GM10266 (cell line): Measurements from ENCODE around the gene ACTR1B.

Experiments
- DNase-seq: peaks from one replicate; pipeline ENCODE4 v3.0.0; 2012; ENCODE audit errors: extremely low spot score
- CTCF ChIP-seq: IDR thresholded peaks from 2 replicates; pipeline ENCODE4 v1.5.1; 2012; ENCODE audit warnings: mild to moderate bottlenecking, low read depth; ENCODE audit not compliant: control insufficient read depth, insufficient read depth; ENCODE audit errors: missing control alignments

ACTR1B gene

DNA sequence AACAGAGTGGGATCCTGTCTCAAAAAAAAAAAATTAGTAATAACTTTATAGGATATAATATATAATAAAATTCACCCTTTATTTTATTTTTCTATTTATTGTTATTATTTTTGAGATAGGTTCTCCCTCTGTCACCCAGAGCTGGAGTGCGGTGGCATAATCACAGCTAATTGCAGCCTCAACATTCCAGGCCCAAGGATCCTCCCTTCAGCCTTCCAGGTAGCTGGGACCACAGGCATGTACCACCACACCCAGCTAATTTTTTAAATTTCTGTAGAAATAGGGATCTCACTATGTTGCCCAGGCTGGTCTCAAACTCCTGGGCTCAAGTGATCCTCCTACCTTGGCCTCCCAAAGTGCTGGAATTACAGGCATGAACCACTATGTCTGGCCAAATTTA is 6.6 kb upstream of the ACTR1B start:
- no peak for DNase-seq

GRCh38 chr2:97669448-97669847 is 5.6 kb upstream of the ACTR1B start, which contains the start of gene C2orf92:
TSS of gene C2orf92 (plus strand) at chr2:97669713. CDS start at chr2:97669789, 76 bp downstream.
- no peak for DNase-seq
- no peak for TF ChIP-seq CTCF

More for the DNA sequence above, 6.6 kb upstream of the ACTR1B start:
- TF ChIP-seq CTCF: no peak

DNA sequence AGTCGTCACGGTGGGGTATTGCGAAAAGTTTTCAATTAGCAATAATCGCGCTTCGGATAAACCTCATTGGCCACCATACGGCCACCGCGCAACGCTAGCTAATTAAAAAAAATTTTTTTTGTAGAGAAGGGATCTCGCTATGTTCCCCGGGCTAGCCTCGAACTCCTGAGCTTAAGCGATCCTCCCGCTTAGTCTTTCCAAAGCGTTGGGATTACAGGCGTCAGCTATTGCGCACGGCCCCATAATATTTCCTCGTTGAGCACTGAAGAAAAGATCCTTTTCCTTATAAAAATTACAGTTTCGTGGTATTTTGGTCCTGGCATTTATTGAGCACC is 759 bp upstream of the ACTR1B start:
- TF ChIP-seq CTCF: no peak

DNA sequence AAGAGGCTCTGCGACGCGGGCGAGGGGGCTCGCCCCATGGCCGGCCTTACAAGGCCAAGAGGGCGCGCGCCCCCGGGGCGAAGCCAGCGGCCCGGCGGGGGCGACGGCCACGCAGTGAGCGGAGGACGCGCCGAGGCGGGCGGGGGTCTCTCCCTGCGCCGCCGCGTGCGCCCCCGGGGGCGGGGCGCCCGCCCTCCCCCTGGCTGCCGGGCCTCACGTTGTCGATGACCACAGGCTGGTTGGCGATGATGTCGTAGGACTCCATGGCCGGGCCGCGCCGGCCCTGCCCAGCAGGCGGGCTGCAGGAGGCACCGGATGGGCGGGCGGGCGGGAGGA is 250 bp downstream of the ACTR1B start:
- TF ChIP-seq CTCF: no peak
- no peak for DNase-seq

More for the DNA sequence above, 759 bp upstream of the ACTR1B start:
- DNase-seq: no peak

- TF ChIP-seq CTCF: no peak
- DNase-seq: peak; percentile 79
These were observed 784 bp downstream of the ACTR1B start for GRCh38 chr2:97662895-97663625.

GRCh38 chr2:97662386-97662894 is 1.4 kb downstream of the ACTR1B start:
- no peak for TF ChIP-seq CTCF
- DNase-seq: peak; percentile 79

DNA sequence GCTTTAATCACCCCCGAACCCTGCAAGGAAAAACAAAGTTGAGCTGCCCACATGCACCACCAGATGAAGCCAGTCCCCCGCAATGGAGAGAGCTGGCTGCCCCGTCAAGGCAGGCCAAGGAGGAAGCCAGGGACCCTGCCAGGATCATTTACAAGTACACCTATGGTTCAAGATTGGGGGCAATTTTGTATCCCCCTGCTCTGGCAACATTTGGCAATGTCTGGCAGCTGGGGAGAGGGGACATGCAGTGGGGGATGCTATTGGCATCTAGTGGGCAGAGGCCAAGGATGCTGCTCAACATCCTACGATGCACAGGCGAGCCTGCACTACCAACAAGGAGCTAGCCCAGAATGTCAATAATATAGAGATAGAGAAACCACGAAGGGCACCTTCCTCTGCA is 1.9 kb downstream of the ACTR1B start:
- TF ChIP-seq CTCF: no peak
- DNase-seq: peak; percentile 12
